GM04503 (cell line): Measurements from ENCODE around the gene PARD6G.

Experiments used
- DNase-seq: peaks from one replicate; pipeline ENCODE4 v3.0.0-alpha.2; 2012; ENCODE audit warnings: low read depth

The PARD6G gene

GRCh38 chr18:80210312-80211083, 36.8 kb downstream of the PARD6G start:
- no peak for DNase-seq

GRCh38 chr18:80208620-80209019, 38.7 kb downstream of the PARD6G start:
- DNase-seq, result no peak

- no peak for DNase-seq
Measured at GRCh38 chr18:80205294-80205693, 42.0 kb downstream of the PARD6G start.

GRCh38 chr18:80204142-80204541, 43.2 kb downstream of the PARD6G start:
- no peak for DNase-seq

- no peak for DNase-seq
Measured at GRCh38 chr18:80203249-80203648, 44.1 kb downstream of the PARD6G start.

GRCh38 chr18:80202264-80202998, 44.9 kb downstream of the PARD6G start:
- DNase-seq, result no peak

GRCh38 chr18:80201739-80202138, 45.6 kb downstream of the PARD6G start:
- no peak for DNase-seq

GRCh38 chr18:80200932-80201672, 46.2 kb downstream of the PARD6G start:
- no peak for DNase-seq

GRCh38 chr18:80200171-80200931, 47.0 kb downstream of the PARD6G start:
- no peak for DNase-seq

- no peak for DNase-seq
Measured at GRCh38 chr18:80198994-80199748, 48.1 kb downstream of the PARD6G start.

GRCh38 chr18:80198391-80198790, 48.9 kb downstream of the PARD6G start:
- DNase-seq, result no peak

- DNase-seq, result no peak
Measured at GRCh38 chr18:80197528-80197927, 49.8 kb downstream of the PARD6G start.

- DNase-seq, result no peak
Measured at GRCh38 chr18:80196528-80197320, 50.6 kb downstream of the PARD6G start.

GRCh38 chr18:80194874-80195570, 52.3 kb downstream of the PARD6G start:
- no peak for DNase-seq

- no peak for DNase-seq
Measured at GRCh38 chr18:80193701-80194100, 53.6 kb downstream of the PARD6G start.

- no peak for DNase-seq
Measured at GRCh38 chr18:80192653-80193385, 54.5 kb downstream of the PARD6G start.

- DNase-seq, result no peak
Measured at GRCh38 chr18:80191907-80192652, 55.2 kb downstream of the PARD6G start.

- no peak for DNase-seq
Measured at GRCh38 chr18:80191264-80191663, 56.0 kb downstream of the PARD6G start.
